NB4 (cell line): ENCODE measurements around the gene P2RX6.
A peak's percentile ranks its signal among the peaks of the same experiment; 100 is the strongest.
"Not testable (repeated sequence)": the region's sequence is repeated elsewhere in the genome, so short reads cannot be mapped to it uniquely, and the experiment has no call there.

ENCODE experiments used
- DNase-seq: peaks from one replicate; pipeline ENCODE4 v3.0.0; 2010; ENCODE audit warnings: low read depth
- H3K4me3 ChIP-seq: one replicate; pipeline ENCODE4 v1.5.1; 2011; ENCODE audit warnings: mild to moderate bottlenecking, low read depth, low read length, moderate library complexity
- CTCF ChIP-seq: IDR thresholded peaks from one replicate; pipeline ENCODE4 v1.5.1; 2012; ENCODE audit warnings: low read depth, low read length
- MAX ChIP-seq: IDR thresholded peaks from 2 replicates; pipeline ENCODE4 v1.6.1; 2011; ENCODE audit warnings: low read depth, low read length
- MYC ChIP-seq: IDR thresholded peaks from 2 replicates; pipeline ENCODE4 v1.6.1; 2011; ENCODE audit warnings: low read depth, low read length
- POLR2A ChIP-seq: IDR thresholded peaks from 2 replicates; pipeline ENCODE4 v1.6.1; 2011; ENCODE audit warnings: mild to moderate bottlenecking; ENCODE audit not compliant: insufficient read length; ENCODE audit errors: extremely low read depth

Gene P2RX6

GRCh38 chr22:21001601-21002325 lies 13.2 kb upstream of the P2RX6 start, which contains the start of gene THAP7:
THAP7 (minus strand) TSS chr22:21002118; CDS start chr22:21001911, 207 bp downstream.
- TF ChIP-seq MYC: no peak; the same call in none of the 2 replicates
- TF ChIP-seq CTCF: no peak
- TF ChIP-seq POLR2A: peak; percentile 72
- TF ChIP-seq MAX: peak; percentile 84
- DNase-seq: peak; percentile 97
- H3K4me3 ChIP-seq: peak within 1 kb of the TSS; percentile 88

- TF ChIP-seq MAX (no peak), CTCF (no peak)
- no peak for DNase-seq
- no peak overlapping the region for H3K4me3 ChIP-seq
Measured at GRCh38 chr22:21003782-21004181, 11.2 kb upstream of the P2RX6 start.

- not testable (repeated sequence) for DNase-seq
Measured at GRCh38 chr22:21009208-21009607, 5.8 kb upstream of the P2RX6 start.

GRCh38 chr22:21009638-21010425 lies 5.1 kb upstream of the P2RX6 start:
- H3K4me3 ChIP-seq: no peak overlapping the region
- peak; percentile 77 for DNase-seq
- no peak; the same call in 1 of the 2 replicates for TF ChIP-seq MAX
- no peak for TF ChIP-seq MYC
- TF ChIP-seq POLR2A: no peak
- TF ChIP-seq CTCF: no peak

More at GRCh38 chr22:21009208-21009607, 5.8 kb upstream of the P2RX6 start:
- H3K4me3 ChIP-seq: not testable (repeated sequence)

- TF ChIP-seq POLR2A (no peak), MYC (no peak), CTCF (no peak), MAX (no peak)
- DNase-seq: no peak
- H3K4me3 ChIP-seq: no peak overlapping the region
Measured at GRCh38 chr22:21010426-21011113, 4.4 kb upstream of the P2RX6 start.
